Activated CD4-positive, alpha-beta T cell treated with anti-CD3 and anti-CD28 coated beads, Interleukin-2, amount 50 U/mL, for 48 hours (primary cell): Measurements from ENCODE around the gene EMILIN1.
A peak's percentile ranks its signal among the peaks of the same experiment; 100 is the strongest.
"Not testable (repeated sequence)": the region's sequence is repeated elsewhere in the genome, so short reads cannot be mapped to it uniquely, and the experiment has no call there.

Experiments used
- DNase-seq, 2 experiments: peaks; one replicate each; pipeline ENCODE4 v3.0.0-alpha.2; 2020

Gene EMILIN1

GRCh38 chr2:27095745-27096651 lies 17.6 kb downstream of the EMILIN1 start:
- peak; percentile 46 to 52 for DNase-seq

- DNase-seq = no peak
Measured at GRCh38 chr2:27096748-27097297, 18.4 kb downstream of the EMILIN1 start.

- DNase-seq = no peak
Measured at GRCh38 chr2:27097341-27097740, 18.9 kb downstream of the EMILIN1 start.

- DNase-seq = no peak
Measured at GRCh38 chr2:27099334-27099955, 21.0 kb downstream of the EMILIN1 start.

GRCh38 chr2:27100036-27100435 lies 21.6 kb downstream of the EMILIN1 start:
- no peak for DNase-seq

- DNase-seq = no peak
Measured at GRCh38 chr2:27102329-27102728, 23.9 kb downstream of the EMILIN1 start.

- no peak for DNase-seq
Measured at GRCh38 chr2:27105981-27106380, 27.6 kb downstream of the EMILIN1 start.

- DNase-seq = no peak
Measured at GRCh38 chr2:27108221-27108620, 29.8 kb downstream of the EMILIN1 start.

- DNase-seq = no peak
Measured at GRCh38 chr2:27109083-27109482, 30.7 kb downstream of the EMILIN1 start.

- not testable (repeated sequence) for DNase-seq
Measured at GRCh38 chr2:27110603-27111352, 32.4 kb downstream of the EMILIN1 start.

- not testable (repeated sequence) for DNase-seq
Measured at GRCh38 chr2:27111392-27112078, 33.1 kb downstream of the EMILIN1 start.

GRCh38 chr2:27115519-27115918 lies 37.1 kb downstream of the EMILIN1 start:
- no peak for DNase-seq

- DNase-seq = no peak
Measured at GRCh38 chr2:27117995-27118524, 39.6 kb downstream of the EMILIN1 start.

- DNase-seq = peak; percentile 15 to 23
Measured at GRCh38 chr2:27118525-27119329, 40.3 kb downstream of the EMILIN1 start, which contains the start of gene CGREF1. Gene CGREF1, minus strand, starts transcription at chr2:27119128. Its CDS starts 14,762 bp downstream, at chr2:27104366.

- DNase-seq = not testable (repeated sequence)
Measured at GRCh38 chr2:27119330-27119670, 40.9 kb downstream of the EMILIN1 start.

- DNase-seq = no peak
Measured at GRCh38 chr2:27121906-27122305, 43.5 kb downstream of the EMILIN1 start.

- DNase-seq = no peak
Measured at GRCh38 chr2:27122791-27123190, 44.4 kb downstream of the EMILIN1 start.

- peak; percentile 62 to 71 for DNase-seq
Measured at GRCh38 chr2:27123302-27124150, 45.1 kb downstream of the EMILIN1 start, which contains the start of gene ABHD1. Gene ABHD1, plus strand, starts transcription at chr2:27123815. Its CDS starts 134 bp downstream, at chr2:27123949.

- DNase-seq = no peak
Measured at GRCh38 chr2:27125104-27125503, 46.7 kb downstream of the EMILIN1 start.

- no peak for DNase-seq
Measured at GRCh38 chr2:27126252-27126710, 47.9 kb downstream of the EMILIN1 start.
